HL-60/S4 treated with phorbol 12-myristate 13-acetate at 8.2 ng/mL for 4 days and 3 days (cell line): Measurements from ENCODE around the gene MYO9A.

ENCODE experiments used
- in situ Hi-C: fragments of 300-500 bp; cut with MboI; formaldehyde crosslinking; loops from 2 replicates; pipeline ENCODE4 v1.15.0; 2022; ENCODE audit warnings: low sequenced_read_pairs

The MYO9A gene

DNA sequence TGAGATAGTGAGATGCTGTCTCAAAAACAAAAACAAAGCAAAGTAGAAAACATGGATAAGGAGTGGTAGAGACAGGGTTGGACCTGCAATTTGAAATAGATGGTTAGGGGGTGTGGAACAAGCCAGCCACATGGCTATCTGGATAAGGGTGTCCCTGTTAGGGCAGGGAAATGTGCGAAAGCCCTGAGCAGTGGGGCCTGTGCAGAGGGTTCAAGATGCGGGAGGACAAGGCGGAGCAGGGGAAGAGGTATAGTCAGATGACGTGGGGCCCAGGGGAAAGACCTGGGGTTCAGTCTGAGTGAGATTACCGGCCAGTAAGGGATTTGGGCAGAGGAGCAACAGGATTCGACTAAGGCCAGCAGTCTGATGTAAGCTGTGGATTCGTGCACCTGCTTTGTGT is 326.0 kb downstream of the MYO9A start:
- in situ Hi-C loops = no loop called here

DNA sequence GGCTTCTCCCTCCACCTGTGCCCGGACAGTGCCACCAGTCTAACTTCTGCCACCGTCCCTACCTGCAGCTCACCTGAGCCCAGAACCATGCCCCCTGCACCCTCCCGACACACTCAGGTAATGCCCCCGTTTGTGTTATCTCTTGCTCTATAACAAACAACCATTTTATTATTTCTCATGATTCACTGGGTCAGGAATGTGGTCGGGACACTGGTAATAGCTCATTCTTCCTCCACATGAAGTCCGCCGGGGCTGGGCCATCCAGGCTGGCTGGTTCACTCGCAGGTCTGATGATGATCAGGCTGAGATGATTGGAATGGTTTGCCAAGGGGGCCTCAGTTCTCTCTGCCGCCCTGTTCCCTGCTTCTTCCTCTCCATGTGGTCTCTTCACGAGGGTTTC is 327.9 kb downstream of the MYO9A start:
- in situ Hi-C loops = no loop called here

DNA sequence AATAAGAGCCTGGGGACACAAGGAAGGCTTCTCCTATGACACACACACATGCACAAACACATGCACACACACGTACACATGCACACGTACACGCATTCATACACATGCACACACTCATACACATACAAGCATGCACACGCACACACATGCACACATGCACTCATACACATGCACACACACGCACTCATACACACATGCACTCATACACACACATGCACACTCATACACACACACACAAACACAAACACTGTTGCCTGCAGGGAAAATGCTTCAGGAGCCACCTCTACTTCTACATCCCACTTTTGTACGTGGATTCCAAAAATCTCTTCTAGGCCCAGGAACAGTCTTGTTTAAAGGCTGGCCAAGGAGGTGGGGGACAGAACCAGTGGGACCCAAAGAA is 328.3 kb downstream of the MYO9A start:
- in situ Hi-C loops = no loop called here

DNA sequence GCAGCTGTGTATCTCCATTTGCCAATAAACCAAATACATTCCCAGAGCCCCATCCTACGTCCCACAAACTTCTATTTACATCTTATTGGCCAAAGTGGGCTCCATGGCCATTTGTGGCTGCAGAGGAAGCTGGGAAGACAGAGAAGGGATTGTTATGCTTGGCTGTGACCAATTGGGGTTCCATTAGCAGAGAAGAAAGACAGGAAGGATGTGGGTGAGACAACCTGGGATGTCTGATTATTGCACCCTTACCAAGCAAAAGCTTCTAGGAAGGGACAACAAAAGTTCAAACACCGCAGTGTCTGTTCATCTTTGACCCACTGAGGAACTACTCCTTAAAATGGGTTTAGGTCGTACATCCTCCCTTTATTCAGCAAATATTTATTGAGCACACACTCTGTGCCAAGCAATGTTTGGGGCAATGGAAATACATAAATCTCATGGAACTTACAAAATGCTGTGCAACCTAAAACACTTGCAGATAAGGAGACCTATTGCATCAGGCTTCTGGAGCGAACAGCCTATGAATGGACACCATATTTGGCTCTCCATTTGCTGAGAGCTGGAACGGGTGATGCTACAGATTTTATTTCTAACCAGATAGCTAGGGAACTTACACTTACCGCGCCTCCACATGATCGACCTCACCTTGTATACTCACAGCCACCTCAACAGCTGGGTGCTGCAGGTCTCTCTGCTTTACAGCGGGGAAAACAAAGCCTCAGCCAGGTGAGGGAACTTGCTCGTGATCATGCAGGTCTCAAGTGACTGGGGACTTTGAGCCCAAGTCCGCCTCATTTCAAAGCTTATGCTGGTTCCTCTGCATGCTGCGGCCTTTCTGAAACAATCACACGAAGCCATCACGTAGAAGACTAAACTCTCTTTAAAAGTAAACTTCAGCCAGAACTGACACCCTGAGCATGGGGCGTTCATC is 329.0 kb downstream of the MYO9A start:
- in situ Hi-C loops = no loop called here

DNA sequence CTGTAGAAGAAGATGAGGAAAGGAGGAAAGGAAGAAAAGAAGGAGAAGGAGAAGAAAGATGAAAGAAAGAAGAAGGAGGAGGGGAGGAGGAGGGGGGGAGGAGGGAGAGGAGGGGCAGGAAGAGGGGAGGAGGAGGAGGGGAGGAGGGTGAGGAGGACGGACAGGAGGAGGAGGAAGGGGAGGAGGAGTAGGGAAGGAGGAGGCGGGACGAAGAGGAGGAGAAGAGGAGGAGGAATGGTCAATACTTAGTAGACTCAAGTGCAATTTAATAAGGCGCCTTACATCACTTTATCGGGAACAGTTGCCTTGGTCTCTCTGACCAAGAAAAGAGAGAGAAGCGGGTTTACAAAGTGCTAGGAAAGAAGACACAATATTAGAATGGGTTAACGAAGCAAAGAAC is 331.3 kb downstream of the MYO9A start:
- in situ Hi-C loops = no loop called here

DNA sequence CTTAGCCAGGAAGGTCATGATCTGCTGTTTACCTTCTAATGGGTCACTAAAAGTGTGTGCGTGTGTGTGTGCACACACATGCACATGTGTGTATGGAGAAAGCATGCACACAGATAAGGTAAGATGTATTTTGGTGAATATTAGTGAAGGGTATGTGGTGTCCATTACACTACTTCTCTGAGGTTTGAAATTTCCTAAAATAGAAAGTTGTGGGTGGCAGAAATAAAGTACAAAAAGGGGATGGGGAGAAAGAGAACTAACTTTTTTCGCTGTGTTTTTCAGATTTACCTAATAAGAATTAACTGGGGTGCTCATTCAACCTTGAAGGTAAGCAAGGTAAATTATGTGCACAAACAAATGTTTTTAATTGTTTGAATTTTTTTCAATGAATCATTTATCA is 332.0 kb downstream of the MYO9A start:
- in situ Hi-C loops = no loop called here

DNA sequence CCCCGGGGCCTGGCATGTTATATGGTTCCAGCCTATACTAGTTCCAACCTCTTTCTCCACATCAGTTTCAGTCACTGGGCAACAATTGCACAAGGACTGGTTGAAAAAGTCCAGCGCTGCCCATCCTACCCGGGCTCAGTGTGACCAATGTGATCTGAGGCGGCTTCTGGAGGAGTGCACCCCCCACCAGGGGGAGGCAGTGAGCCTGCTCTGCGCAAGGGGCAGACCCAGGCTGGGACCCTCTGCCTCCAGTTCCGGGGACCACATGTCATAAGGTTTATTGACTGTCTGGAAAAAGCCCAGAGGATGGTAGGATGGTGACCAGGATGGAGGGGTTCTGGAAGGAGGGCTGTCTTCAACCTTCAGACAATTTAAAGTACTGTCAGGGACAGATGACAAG is 333.2 kb downstream of the MYO9A start:
- in situ Hi-C loops = no loop called here

DNA sequence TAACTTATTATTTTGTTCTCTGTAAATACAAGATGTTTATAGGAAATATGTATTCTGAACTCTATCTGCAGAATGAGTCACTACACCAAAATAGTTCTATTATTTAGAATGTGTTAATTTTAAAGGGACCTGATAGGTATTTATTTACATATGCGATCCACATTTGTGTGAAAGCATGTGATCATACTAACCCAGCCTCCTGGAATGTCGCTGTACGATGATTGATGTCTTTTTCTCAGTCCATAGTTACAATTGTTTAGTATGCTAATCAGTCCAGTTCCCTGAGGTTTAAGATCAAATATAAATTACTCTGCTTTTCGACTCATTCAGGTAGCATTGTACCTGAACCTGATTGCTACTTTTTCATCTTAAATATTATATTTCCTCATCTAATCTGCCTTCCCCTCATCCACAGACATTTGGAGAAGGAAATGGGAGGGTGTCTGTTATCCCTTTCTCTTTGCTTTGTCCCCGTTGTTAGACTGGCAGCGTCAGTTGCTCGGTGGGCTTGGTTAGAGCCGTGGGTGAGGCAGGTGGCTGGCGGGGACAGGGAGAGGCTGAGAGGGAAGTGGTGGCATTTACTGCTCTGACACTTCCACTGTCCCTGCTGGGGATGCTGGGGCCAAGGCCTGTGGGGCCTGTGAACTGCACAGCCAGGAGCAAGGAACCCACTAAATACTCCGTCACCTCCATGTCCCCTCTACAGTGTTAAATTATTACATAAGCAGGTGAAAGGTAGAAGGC is 335.4 kb downstream of the MYO9A start:
- in situ Hi-C loops = no loop called here

DNA sequence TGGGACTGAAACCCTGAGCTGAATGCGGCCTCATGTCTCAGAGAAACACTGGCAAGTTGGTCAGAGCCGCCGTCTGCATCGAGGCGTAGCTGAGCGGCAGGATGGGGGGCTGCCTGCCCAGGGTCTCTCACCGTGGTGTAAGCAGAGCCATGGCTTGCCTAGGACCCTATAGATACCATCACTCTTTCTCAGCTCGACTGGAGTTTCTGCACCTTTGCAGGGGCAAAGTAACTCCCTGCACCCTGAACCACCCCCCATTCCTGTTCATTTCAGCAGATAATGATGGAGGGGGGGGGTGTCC is 336.0 kb downstream of the MYO9A start:
- in situ Hi-C loops = no loop called here

DNA sequence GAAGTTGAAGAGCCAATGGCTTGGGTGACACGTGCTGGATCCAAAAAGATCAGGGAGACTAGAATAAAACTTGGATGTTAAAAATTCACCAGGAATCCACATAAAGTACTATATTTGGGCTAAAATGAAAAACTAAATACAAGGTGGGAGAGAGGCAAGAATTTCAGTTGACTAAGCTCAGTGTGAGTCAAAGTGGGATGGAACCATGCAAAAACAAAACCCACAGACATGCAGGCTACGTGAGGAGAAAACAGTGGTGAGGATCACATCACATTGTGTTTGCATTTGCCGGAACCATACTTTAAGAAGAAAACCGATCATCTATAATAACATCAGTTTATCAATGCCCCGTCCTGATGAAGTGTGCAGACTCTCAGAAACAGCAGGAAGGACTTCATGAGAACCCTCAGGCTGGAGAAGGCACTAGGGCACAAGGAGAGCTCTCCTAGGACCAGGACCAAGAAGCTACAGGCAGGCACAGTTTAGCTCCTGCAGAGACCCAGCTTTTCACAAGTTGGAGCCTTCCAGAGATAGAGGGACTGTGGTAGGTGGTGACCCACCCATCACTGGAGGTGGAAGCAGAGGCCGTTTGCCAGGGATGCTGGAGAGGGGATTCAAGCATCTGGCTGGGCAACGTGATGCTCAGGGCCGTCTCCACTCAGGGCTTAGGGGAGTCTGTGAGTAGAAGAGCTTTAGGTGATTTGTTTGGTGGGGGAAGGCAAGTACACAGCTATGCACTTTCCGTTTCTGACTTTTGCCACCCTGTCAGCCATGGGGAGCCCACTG is 336.6 kb downstream of the MYO9A start:
- in situ Hi-C loops = no loop called here

DNA sequence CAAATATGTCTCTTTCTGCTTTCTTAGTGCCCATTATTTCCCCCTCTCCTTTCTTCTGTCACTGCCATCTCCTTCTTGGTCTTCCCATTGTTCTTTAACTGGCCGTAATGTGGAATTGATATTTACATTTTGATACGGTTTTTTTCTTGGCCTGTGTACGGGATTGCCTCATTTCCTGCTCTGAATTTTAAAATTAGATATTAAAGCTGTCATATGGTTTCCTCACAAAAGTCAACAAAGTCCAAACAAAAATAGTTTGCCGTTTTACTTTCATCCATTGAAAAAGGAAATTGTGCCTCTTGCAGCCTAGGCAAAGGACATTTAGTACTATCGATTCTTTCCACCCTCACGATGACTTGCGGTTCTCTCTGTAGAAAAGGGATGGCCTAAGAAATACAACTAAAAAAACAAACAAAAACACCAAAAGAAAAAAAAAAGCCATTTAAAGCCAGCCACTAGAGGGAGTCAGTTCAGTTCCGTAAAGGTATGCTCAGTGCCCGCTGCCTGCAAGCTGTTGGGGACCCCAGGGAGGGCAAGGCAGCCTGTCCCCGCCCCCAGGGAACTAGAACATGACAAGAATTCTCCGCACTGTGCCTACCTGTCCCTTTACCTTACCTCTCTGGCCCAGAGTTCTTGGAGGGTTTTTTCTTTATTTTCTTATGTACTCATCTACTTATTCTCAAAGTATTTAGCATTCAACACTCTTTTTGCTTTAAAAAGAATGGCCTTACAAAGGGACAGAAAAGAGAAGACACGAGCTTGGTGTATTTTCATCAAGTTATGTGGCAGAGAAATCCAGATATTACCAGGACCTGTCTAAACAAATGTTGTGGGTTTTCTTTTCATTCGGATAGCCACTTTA is 337.6 kb downstream of the MYO9A start:
- in situ Hi-C loops = no loop called here

DNA sequence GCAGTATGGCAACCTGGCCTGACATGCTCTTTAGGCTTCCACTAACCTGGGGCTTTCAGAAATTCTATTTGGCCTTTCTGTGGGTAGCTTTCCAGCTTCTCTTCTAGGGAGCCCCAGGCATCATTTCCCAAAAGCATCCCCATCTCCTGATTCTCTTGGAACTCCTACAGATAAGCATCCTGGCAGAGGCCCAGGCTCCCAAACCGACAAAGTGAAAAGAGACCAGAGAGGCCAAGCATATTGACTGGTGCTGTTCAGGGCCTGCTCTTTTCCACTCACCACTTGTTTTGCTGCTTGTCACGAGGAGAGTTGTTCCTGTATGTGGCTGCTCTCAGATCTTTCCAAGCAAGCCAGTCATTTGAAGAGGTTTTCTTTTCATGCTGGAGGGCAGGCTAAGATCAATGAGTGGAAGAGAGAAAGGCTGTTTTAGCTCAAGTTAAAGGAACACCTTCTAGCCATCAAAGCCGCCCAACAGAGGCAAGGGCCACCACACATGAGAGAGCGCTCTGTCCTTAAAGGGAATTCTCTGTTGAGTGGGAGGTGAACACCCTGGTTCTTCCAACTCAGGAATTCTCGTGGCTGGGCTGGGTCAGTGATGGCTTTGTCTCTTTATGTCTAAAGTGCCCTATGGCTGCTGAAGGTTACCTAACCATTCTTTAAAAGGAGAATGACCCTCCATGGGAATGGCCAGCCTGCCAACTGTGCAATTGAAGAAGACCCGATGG is 338.7 kb downstream of the MYO9A start:
- in situ Hi-C loops = no loop called here

DNA sequence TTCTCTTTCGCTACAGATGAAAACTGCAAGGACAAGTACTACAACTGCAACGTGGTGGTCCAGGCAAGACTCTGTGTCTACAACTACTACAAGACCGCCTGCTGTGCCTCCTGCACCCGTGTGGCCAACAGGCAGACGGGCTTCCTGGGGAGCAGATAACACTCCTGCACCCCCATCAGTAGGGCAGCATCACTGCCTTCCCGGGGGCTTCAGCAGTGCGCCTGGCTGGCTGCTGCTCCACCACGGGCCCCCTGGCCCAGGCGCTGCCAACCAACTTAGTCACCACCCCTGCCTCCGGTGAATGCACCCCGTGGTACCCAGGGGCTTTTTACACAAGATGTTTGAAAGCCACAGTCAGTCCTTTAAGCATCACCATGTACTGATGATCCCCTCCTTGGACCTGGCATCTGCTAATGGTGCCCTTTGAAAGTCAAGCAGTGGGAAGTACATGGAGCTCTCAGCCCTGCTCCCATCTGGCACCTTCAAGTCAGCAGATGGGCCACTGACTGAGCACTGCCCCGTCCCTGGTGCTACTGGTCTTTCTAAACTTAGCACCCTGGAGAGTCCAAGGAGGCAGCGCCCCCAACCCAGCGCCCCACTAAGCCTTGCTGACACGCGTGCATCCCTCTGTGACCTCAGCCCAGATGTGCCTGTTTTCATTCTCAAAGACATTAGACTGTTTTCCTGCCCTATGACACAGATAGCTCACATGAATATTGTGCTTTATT is 340.6 kb downstream of the MYO9A start:
- in situ Hi-C loops = no loop called here

DNA sequence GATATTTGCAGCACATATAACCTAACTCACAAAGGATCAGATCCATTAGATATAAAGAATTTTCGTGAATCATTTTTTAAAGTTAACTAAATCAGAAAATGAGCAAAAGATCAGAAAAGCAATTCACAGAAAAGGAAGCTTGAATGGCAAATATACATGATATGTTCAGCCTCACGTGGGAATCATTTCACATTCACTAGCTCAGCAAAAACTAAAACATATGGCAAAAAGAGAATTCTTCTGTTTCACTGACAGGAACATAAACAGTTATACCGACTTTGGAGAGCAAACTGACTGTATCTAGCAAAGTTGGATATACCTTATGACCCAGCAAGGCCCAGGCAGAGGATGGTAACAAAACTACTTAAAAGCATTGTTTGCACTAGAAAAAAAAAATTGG is 341.6 kb downstream of the MYO9A start:
- in situ Hi-C loops = no loop called here

DNA sequence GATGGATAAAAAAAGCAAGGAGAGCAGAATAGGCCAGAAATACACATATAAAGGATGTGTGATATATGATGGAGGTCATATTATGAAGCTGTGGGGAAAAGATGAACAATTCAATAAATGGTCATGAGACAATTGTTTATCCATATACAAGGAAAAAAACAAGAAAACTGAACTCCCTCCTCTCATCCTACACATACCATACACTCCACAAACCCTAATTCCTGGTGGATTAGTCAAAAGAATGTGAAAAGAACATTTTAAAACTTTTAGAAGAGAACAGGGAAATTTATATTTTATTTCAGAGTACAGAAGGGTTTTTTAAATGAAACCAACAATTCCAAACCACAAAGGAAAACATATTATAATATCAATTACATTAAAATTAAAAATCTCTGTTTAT is 342.1 kb downstream of the MYO9A start:
- in situ Hi-C loops = no loop called here

DNA sequence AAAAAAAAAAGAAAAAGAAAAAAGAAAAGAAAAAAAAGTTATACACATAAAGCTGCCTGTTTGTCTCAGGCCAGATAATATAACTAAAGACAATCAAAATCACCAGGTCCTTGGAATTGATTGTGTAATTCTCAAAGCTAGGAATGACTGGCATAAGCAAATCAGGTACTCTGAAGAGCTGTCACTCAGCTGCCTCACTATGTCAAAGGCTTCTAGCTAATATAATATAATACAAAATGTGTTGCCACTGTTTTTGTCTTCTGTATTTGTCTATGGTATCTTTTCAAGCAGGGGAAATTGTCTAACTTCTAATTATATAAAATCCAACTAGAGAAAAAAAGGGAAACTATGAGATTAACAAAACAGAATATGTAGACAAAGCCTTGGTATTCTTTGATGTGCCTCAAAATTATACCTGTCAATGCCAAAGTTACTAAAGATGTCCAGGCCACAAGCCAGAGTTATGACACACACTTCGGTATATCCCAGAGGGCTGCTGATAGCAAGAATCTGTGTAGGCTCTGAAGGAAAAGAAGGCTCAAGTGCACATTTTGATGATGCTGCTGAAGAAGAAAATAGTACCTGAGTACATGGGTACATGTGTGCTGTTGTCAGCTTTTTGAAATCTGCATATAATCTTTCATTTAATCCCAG is 344.6 kb downstream of the MYO9A start:
- in situ Hi-C loops = no loop called here
